Measurements from ENCODE around the gene CEP72. TPM values are rescaled to one million over a fixed set of nuclear protein-coding genes. Genes with fewer than 3 reads are reported as not detected.
"Not testable (repeated sequence)": the region's sequence is repeated elsewhere in the genome, so short reads cannot be mapped to it uniquely, and the experiment has no call there.

The CEP72 gene
- total RNA-seq, 1 experiment from 2014 or later, result 33.2 TPM

DNA sequence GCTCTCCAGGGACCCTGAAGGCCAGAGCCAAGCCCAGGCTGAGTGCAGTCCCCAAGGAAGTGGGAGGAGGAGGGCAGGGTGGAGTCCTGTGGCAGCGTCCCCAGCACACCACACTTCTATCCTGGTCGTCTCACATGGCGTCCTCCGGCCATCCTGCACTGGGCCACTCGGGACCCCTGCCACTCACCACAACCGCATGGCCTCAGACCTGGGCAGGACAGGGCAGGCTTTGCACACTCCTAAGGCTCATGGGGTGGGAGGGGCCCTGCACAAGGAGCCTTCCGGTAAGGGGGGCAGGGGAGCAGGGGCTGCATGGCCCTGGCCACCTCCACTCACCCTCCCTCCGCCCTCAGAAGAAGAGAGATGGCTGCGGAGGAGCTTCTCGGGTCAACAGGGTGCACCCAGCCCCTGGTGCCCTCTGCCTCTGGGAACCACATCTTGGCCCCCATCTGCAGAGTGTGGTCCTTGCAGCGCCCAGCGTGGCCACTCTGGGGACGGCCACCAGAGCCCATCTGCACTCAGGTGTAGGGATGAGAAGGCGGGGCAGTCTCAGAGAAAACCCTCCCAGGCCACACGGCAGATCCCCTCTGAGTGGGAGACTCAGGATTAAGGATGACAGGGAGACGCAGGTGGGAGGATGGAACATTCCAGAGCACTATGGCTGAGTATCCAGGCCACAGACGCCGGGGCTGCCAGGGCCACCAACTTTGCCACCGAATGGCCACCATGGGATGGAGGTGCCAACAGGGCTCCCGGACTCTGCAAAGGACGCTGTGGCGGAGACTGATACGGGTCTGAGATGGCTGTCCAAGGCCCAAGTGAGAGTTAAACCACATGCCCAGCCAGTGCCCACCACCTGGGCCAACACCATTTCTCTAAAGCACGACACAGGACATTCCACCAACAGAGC, 73.4 kb downstream of the CEP72 start:
- CTCF ChIA-PET, result no interaction called here
- BruUV-seq (replicated peaks), result no TSS peak

DNA sequence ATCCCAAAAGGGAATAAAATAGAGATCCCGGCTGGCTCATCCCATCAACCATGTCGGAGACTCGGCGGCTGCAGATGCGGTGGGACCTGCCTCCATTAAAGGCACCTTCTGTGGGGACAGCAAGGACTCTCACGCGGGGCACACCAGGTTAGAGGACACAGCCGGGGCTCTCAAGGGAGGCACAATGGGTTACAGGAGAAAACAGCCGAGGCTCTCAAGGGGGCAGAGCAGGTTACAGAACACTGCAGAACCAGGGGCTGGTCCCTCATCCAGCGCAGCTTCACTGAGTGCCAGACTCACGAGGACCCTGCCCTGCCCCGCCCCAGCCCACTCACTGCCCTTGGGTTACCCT, 74.0 kb downstream of the CEP72 start:
- H3K9me3 ChIP-seq (ENCODE audit: control insufficient read depth, insufficient read depth, low read depth, low read length); H3K36me3 ChIP-seq (ENCODE audit: control insufficient read depth, insufficient read depth, low read length); CTCF ChIA-PET; POLR2A ChIA-PET; H3K4me1 ChIP-seq (ENCODE audit: control insufficient read depth, insufficient read depth, low read length); in situ Hi-C loops (cut with HindIII; ENCODE audit: low pct_unique_long_range_greater_than_20kb, low sequenced_read_pairs); H3K4me3 ChIP-seq (ENCODE audit: low read depth in 2 of 2, low read length in 2 of 2); BruUV-seq (replicated peaks); ATAC-seq; H3K27ac ChIP-seq (ENCODE audit: low read length); DNase-seq (ENCODE audit: low read depth, low spot score); H3K27me3 ChIP-seq (ENCODE audit: control insufficient read depth, insufficient read depth, low read length): not testable (repeated sequence)
- intact Hi-C loops (cut with micrococcal nuclease; ENCODE audit: unreplicated experiment), result loop anchor here (10.0 kb wide), 1 partner anchor 89 kb away; no protein-coding TSS in a partner anchor

More for the DNA sequence above, 73.4 kb downstream of the CEP72 start:
- no peak for ATAC-seq
- DNase-seq (ENCODE audit: low read depth, low spot score), result no peak
- Histone ChIP-seq H3K36me3 (ENCODE audit: control insufficient read depth, insufficient read depth, low read length) (no peaks in the 10 kb centered on the region), H3K27ac (ENCODE audit: low read length) (no peak overlapping the region), H3K4me3 (ENCODE audit: low read depth in 2 of 2, low read length in 2 of 2) (no peak overlapping the region), H3K9me3 (ENCODE audit: control insufficient read depth, insufficient read depth, low read depth, low read length) (no peaks in the 10 kb centered on the region), H3K27me3 (ENCODE audit: control insufficient read depth, insufficient read depth, low read length) (no peaks in the 10 kb centered on the region), H3K4me1 (ENCODE audit: control insufficient read depth, insufficient read depth, low read length) (no peaks in the 10 kb centered on the region)
- in situ Hi-C loops (cut with HindIII; ENCODE audit: low pct_unique_long_range_greater_than_20kb, low sequenced_read_pairs) (no loop called here), intact Hi-C loops (cut with micrococcal nuclease; ENCODE audit: unreplicated experiment) (loop anchor here (10.0 kb wide), 1 partner anchor 89 kb away; no protein-coding TSS in a partner anchor)
- TF ChIP-seq, protein P1, sequence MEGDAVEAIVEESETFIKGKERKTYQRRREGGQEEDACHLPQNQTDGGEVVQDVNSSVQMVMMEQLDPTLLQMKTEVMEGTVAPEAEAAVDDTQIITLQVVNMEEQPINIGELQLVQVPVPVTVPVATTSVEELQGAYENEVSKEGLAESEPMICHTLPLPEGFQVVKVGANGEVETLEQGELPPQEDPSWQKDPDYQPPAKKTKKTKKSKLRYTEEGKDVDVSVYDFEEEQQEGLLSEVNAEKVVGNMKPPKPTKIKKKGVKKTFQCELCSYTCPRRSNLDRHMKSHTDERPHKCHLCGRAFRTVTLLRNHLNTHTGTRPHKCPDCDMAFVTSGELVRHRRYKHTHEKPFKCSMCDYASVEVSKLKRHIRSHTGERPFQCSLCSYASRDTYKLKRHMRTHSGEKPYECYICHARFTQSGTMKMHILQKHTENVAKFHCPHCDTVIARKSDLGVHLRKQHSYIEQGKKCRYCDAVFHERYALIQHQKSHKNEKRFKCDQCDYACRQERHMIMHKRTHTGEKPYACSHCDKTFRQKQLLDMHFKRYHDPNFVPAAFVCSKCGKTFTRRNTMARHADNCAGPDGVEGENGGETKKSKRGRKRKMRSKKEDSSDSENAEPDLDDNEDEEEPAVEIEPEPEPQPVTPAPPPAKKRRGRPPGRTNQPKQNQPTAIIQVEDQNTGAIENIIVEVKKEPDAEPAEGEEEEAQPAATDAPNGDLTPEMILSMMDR (IDR thresholded peaks at IDR 0.05), result no peak
- no peak for TF ChIP-seq TCF7L2 (IDR thresholded peaks at IDR 0.05; ENCODE audit: low read depth, low read length)
- TF ChIP-seq SIN3A (IDR thresholded peaks at IDR 0.05; ENCODE audit: borderline replicate concordance, insufficient read depth, low read depth, low read length), result no peak
- TF ChIP-seq, protein P2, sequence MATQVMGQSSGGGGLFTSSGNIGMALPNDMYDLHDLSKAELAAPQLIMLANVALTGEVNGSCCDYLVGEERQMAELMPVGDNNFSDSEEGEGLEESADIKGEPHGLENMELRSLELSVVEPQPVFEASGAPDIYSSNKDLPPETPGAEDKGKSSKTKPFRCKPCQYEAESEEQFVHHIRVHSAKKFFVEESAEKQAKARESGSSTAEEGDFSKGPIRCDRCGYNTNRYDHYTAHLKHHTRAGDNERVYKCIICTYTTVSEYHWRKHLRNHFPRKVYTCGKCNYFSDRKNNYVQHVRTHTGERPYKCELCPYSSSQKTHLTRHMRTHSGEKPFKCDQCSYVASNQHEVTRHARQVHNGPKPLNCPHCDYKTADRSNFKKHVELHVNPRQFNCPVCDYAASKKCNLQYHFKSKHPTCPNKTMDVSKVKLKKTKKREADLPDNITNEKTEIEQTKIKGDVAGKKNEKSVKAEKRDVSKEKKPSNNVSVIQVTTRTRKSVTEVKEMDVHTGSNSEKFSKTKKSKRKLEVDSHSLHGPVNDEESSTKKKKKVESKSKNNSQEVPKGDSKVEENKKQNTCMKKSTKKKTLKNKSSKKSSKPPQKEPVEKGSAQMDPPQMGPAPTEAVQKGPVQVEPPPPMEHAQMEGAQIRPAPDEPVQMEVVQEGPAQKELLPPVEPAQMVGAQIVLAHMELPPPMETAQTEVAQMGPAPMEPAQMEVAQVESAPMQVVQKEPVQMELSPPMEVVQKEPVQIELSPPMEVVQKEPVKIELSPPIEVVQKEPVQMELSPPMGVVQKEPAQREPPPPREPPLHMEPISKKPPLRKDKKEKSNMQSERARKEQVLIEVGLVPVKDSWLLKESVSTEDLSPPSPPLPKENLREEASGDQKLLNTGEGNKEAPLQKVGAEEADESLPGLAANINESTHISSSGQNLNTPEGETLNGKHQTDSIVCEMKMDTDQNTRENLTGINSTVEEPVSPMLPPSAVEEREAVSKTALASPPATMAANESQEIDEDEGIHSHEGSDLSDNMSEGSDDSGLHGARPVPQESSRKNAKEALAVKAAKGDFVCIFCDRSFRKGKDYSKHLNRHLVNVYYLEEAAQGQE (IDR thresholded peaks at IDR 0.05; ENCODE audit: insufficient read depth in 1 of 2, low read depth in 2 of 2, low read length in 1 of 2), result no peak
- no peak for TF ChIP-seq POLR2AphosphoS5 (IDR thresholded peaks at IDR 0.05; ENCODE audit: low read depth, low read length)
- POLR2A ChIA-PET, result no interaction called here

DNA sequence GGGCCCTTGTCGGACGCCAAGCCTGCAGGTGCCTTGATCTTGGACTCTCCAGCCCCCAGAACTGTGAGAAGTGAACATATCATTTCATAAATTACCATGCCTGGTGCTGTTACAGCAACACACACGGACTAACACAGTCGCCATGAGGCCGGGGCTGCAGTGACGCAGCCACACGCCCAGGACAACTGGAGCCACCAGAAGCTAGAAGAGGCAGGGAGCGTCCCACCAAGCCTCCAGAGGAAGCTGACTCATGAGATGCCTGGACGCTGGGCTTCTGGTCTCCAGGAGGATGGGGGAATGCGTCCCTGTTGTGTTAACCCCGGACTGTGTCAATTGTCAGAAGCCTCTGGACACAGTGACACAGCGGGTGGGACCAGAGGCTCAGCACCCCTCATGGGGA, 74.8 kb downstream of the CEP72 start:
- BruUV-seq (replicated peaks); H3K27ac ChIP-seq (ENCODE audit: low read length); ATAC-seq; in situ Hi-C loops (cut with HindIII; ENCODE audit: low pct_unique_long_range_greater_than_20kb, low sequenced_read_pairs); DNase-seq (ENCODE audit: low read depth, low spot score); H3K4me3 ChIP-seq (ENCODE audit: low read depth in 2 of 2, low read length in 2 of 2); POLR2A ChIA-PET; H3K9me3 ChIP-seq (ENCODE audit: control insufficient read depth, insufficient read depth, low read depth, low read length); CTCF ChIA-PET; H3K4me1 ChIP-seq (ENCODE audit: control insufficient read depth, insufficient read depth, low read length); H3K36me3 ChIP-seq (ENCODE audit: control insufficient read depth, insufficient read depth, low read length); H3K27me3 ChIP-seq (ENCODE audit: control insufficient read depth, insufficient read depth, low read length): not testable (repeated sequence)
- intact Hi-C loops (cut with micrococcal nuclease; ENCODE audit: unreplicated experiment), result loop anchor here (10.0 kb wide), 1 partner anchor 88 kb away; no protein-coding TSS in a partner anchor

DNA sequence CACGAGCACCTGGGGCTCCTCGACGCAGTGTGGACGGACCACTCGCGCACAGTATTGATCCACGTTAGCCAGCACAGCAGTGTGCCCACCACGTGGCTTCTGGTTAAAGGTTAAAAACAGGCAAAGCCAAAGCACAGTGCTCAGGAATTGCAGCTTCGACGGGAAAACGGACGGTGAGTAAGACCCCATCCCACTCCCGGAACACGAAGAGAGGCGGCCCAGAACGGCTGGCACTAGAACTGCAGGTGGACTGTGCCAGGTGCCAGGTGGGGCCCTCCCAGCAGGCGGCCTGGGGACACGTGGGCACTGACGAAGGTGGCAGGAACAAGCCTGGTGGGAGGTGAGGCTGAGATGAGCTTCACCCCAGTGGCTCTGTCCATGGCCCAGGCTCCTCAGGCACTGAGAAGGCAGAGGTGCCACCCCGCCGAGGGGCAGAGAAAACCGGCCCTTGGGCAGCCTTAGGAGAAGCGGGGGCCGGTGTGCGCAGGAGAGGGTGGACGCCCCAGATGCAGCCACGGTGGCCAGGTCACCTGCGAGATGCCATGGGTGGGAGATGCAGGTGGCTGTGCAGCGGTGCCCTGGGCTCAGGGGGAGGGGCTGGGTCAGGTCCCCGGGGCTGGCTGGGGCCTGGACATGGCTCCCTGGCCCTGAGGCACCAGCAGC, 76.3 kb downstream of the CEP72 start:
- CTCF ChIA-PET; in situ Hi-C loops (cut with HindIII; ENCODE audit: low pct_unique_long_range_greater_than_20kb, low sequenced_read_pairs); H3K27me3 ChIP-seq (ENCODE audit: control insufficient read depth, insufficient read depth, low read length); H3K4me1 ChIP-seq (ENCODE audit: control insufficient read depth, insufficient read depth, low read length); POLR2A ChIA-PET; ATAC-seq; BruUV-seq (replicated peaks); H3K27ac ChIP-seq (ENCODE audit: low read length); H3K36me3 ChIP-seq (ENCODE audit: control insufficient read depth, insufficient read depth, low read length); DNase-seq (ENCODE audit: low read depth, low spot score); H3K4me3 ChIP-seq (ENCODE audit: low read depth in 2 of 2, low read length in 2 of 2); H3K9me3 ChIP-seq (ENCODE audit: control insufficient read depth, insufficient read depth, low read depth, low read length): not testable (repeated sequence)
- intact Hi-C loops (cut with micrococcal nuclease; ENCODE audit: unreplicated experiment), result loop anchor here (10.0 kb wide), 1 partner anchor 86 kb away; no protein-coding TSS in a partner anchor

DNA sequence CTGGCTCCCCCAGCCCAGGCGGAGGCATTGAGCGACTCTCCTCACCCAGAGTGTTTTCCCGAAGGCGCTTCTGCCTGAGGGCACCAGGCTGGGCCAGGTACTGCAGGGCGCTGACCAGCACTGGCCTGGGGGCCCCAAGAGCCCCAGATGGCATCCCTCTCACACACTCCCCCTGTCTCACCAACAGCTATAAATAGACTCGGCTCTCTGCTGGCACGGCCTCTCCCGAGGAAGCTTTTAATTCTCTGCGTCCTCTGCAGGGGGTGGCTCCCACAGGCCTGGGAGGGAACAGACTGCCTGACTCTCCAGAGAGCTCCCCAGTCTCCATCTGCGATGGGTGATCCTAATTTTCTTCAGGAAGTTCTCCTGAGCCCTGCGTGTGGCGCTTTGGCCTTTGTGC, 78.2 kb downstream of the CEP72 start:
- H3K9me3 ChIP-seq (ENCODE audit: control insufficient read depth, insufficient read depth, low read depth, low read length); H3K4me1 ChIP-seq (ENCODE audit: control insufficient read depth, insufficient read depth, low read length); CTCF ChIA-PET; BruUV-seq (replicated peaks); in situ Hi-C loops (cut with HindIII; ENCODE audit: low pct_unique_long_range_greater_than_20kb, low sequenced_read_pairs); DNase-seq (ENCODE audit: low read depth, low spot score); intact Hi-C loops (cut with micrococcal nuclease; ENCODE audit: unreplicated experiment); H3K36me3 ChIP-seq (ENCODE audit: control insufficient read depth, insufficient read depth, low read length); H3K27ac ChIP-seq (ENCODE audit: low read length); POLR2A ChIA-PET; H3K4me3 ChIP-seq (ENCODE audit: low read depth in 2 of 2, low read length in 2 of 2); ATAC-seq; H3K27me3 ChIP-seq (ENCODE audit: control insufficient read depth, insufficient read depth, low read length): not testable (repeated sequence)
